H1 (cell line): ENCODE measurements around the gene AAMP. TPM values are rescaled to one million over a fixed set of nuclear protein-coding genes. Genes with fewer than 3 reads are reported as not detected.

Experiments
- CTCF ChIA-PET: fragments of 300-600 bp; sonication (Branson Sonifier 250); formaldehyde crosslinking; loops from one replicate; lab custom pipeline; 2021; ENCODE audit not compliant: partially characterized antibody; lab: Charles Lee
- POLR2A ChIA-PET: fragments of 300-600 bp; sonication (Branson Sonifier 250); formaldehyde crosslinking; loops from one replicate; lab custom pipeline; 2021; ENCODE audit warnings: inconsistent platforms; ENCODE audit not compliant: partially characterized antibody; lab: Charles Lee
- DNase-seq, 2 experiments: peaks; one replicate each; pipeline versions ENCODE4 v3.0.0 to v3.0.0-alpha.2; 2010 to 2022; ENCODE audit warnings: low spot score in 2 of 2, low read depth in 1 of 2, mixed read lengths in 1 of 2
- FAIRE-seq: peaks from 2 replicates; lab custom pipeline; 2011; peaks lifted over from hg19 to GRCh38; lab: Jason Lieb, UNC
- H2AFZ ChIP-seq: 2 replicates; pipeline ENCODE4 v1.8.1; 2012; ENCODE audit warnings: low read length, inconsistent platforms
- H2AK5ac ChIP-seq: 2 replicates; pipeline ENCODE4 v1.6.1; 2013; ENCODE audit warnings: low read depth, low read length
- H2BK120ac ChIP-seq: replicated peaks from 2 replicates; pipeline ENCODE3; 2013; ENCODE audit warnings: low read depth, low read length, inconsistent platforms
- H2BK12ac ChIP-seq: 2 replicates; pipeline ENCODE4 v1.6.1; 2013; ENCODE audit warnings: low read depth, low read length
- H2BK15ac ChIP-seq: 2 replicates; pipeline ENCODE4 v1.6.1; 2013; ENCODE audit warnings: low read length
- H2BK20ac ChIP-seq: 2 replicates; pipeline ENCODE4 v1.6.1; 2013; ENCODE audit warnings: low read length
- H2BK5ac ChIP-seq: 2 replicates; pipeline ENCODE4 v1.6.1; 2013; ENCODE audit warnings: low read depth, low read length
- H3K14ac ChIP-seq: 2 replicates; pipeline ENCODE4 v1.6.1; 2013; ENCODE audit warnings: inconsistent platforms; ENCODE audit not compliant: insufficient read length
- H3K18ac ChIP-seq: 2 replicates; pipeline ENCODE4 v1.6.1; 2013; ENCODE audit warnings: low read length; ENCODE audit errors: extremely low read depth
- H3K23ac ChIP-seq: 2 replicates; pipeline ENCODE4 v1.6.1; 2013; ENCODE audit warnings: inconsistent platforms; ENCODE audit not compliant: insufficient read length
- H3K23me2 ChIP-seq: 2 replicates; pipeline ENCODE4 v1.6.1; 2013; ENCODE audit warnings: low read depth, low read length
- H3K27ac ChIP-seq: 2 replicates; pipeline ENCODE4 v1.6.1; 2011; ENCODE audit warnings: low read depth, low read length, inconsistent platforms
- H3K27me3 ChIP-seq, 4 experiments: replicated peaks in 1 of 4; 1 replicate in 1 of 4; 2 replicates in 3 of 4; pipeline versions ENCODE4 v1.6.1 to v1.8.1; 2011 to 2013; ENCODE audit warnings: low read length in 3 of 4, mild to moderate bottlenecking in 3 of 4, inconsistent platforms in 2 of 4, mixed read lengths in 2 of 4, moderate library complexity in 1 of 4; ENCODE audit not compliant: control insufficient read depth in 3 of 4, insufficient read depth in 3 of 4; ENCODE audit errors: extremely low read depth in 1 of 4
- H3K36me3 ChIP-seq, 4 experiments: 2 replicates each; pipeline versions ENCODE4 v1.6.1 to v1.8.1; 2011 to 2013; ENCODE audit warnings: mild to moderate bottlenecking in 4 of 4, low read length in 3 of 4, moderate library complexity in 2 of 4, control low read depth in 1 of 4, inconsistent platforms in 1 of 4; ENCODE audit not compliant: insufficient read depth in 4 of 4, control insufficient read depth in 2 of 4
- H3K4ac ChIP-seq: replicated peaks from 2 replicates; pipeline ENCODE3; 2013; ENCODE audit warnings: low read length, low read depth, mixed read lengths, inconsistent platforms; ENCODE audit not compliant: insufficient read length
- H3K4me1 ChIP-seq, 4 experiments: replicated peaks in 1 of 4; 1 replicate in 1 of 4; 2 replicates in 3 of 4; pipeline versions ENCODE4 v1.6.1 to v1.8.1; 2011 to 2013; ENCODE audit warnings: low read length in 3 of 4, inconsistent platforms in 2 of 4, mixed read lengths in 1 of 4; ENCODE audit not compliant: insufficient read depth in 4 of 4, control insufficient read depth in 3 of 4
- H3K4me2 ChIP-seq, 2 experiments: 2 replicates each; pipeline versions ENCODE4 v1.6.1 to v1.8.1; 2011 to 2013; ENCODE audit warnings: low read depth in 2 of 2, low read length in 2 of 2, control low read depth in 1 of 2, inconsistent platforms in 1 of 2, mild to moderate bottlenecking in 1 of 2; ENCODE audit not compliant: insufficient read depth in 1 of 2
- H3K4me3 ChIP-seq, 4 experiments: fragments of 200-600, 300-600 bp in 1 of 4; sonication (generic), shearing (Covaris generic), sonication (Bioruptor Twin) in 1 of 4; 2 replicates each; pipeline versions ENCODE4 v1.5.1 to v1.8.1; 2011 to 2016; ENCODE audit warnings: low read length in 4 of 4, low read depth in 3 of 4, control low read depth in 2 of 4, inconsistent platforms in 2 of 4, mild to moderate bottlenecking in 2 of 4, mixed read lengths in 1 of 4, moderate library complexity in 1 of 4; ENCODE audit not compliant: insufficient read depth in 2 of 4; ENCODE audit errors: extremely low read depth in 1 of 4
- H3K56ac ChIP-seq: replicated peaks from 2 replicates; pipeline ENCODE3; 2013; ENCODE audit warnings: low read depth, mild to moderate bottlenecking, mixed read lengths, low read length, inconsistent platforms; ENCODE audit not compliant: insufficient read length
- H3K79me1 ChIP-seq: 2 replicates; pipeline ENCODE4 v1.6.1; 2013; ENCODE audit warnings: low read depth, low read length, control low read depth
- H3K79me2 ChIP-seq, 2 experiments: 2 replicates each; pipeline versions ENCODE4 v1.6.1 to v1.8.1; 2012 to 2013; ENCODE audit warnings: low read length in 2 of 2, mild to moderate bottlenecking in 2 of 2, inconsistent platforms in 1 of 2; ENCODE audit not compliant: insufficient read depth in 2 of 2, control insufficient read depth in 1 of 2
- H3K9ac ChIP-seq, 4 experiments: replicated peaks in 1 of 4; 1 replicate in 1 of 4; 2 replicates in 3 of 4; pipeline versions ENCODE4 v1.6.1 to v1.8.1; 2011 to 2013; ENCODE audit warnings: low read depth in 3 of 4, low read length in 3 of 4, control low read depth in 2 of 4, mild to moderate bottlenecking in 2 of 4, moderate library complexity in 2 of 4, inconsistent platforms in 1 of 4; ENCODE audit errors: extremely low read depth in 1 of 4
- H3K9me3 ChIP-seq, 2 experiments: 2 replicates each; pipeline versions ENCODE4 v1.6.1 to v1.8.1; 2012 to 2013; ENCODE audit warnings: mild to moderate bottlenecking in 2 of 2, moderate library complexity in 2 of 2, control low read depth in 1 of 2, inconsistent platforms in 1 of 2, low read depth in 1 of 2, low read length in 1 of 2, mixed read lengths in 1 of 2; ENCODE audit not compliant: insufficient read depth in 2 of 2
- H4K20me1 ChIP-seq, 2 experiments: replicated peaks in 1 of 2; 2 replicates each; pipeline versions ENCODE3 to v1.8.1; 2011 to 2013; ENCODE audit warnings: inconsistent platforms in 2 of 2, low read length in 2 of 2, mild to moderate bottlenecking in 1 of 2; ENCODE audit not compliant: insufficient read depth in 2 of 2, control insufficient read depth in 1 of 2
- H4K5ac ChIP-seq: 2 replicates; pipeline ENCODE4 v1.6.1; 2013; ENCODE audit warnings: low read length, low read depth, mixed read lengths, inconsistent platforms; ENCODE audit not compliant: insufficient read length
- H4K8ac ChIP-seq: 2 replicates; pipeline ENCODE4 v1.8.0; 2013; ENCODE audit warnings: mild to moderate bottlenecking, moderate library complexity, low read length, inconsistent platforms; ENCODE audit not compliant: insufficient read depth; ENCODE audit errors: extremely low read depth
- H4K91ac ChIP-seq: replicated peaks from 2 replicates; pipeline ENCODE3; 2013; ENCODE audit warnings: low read length, mixed read lengths, inconsistent platforms; ENCODE audit not compliant: insufficient read length
- ASH2L ChIP-seq: fragments of 200-600, 300-600 bp; sonication (generic); IDR thresholded peaks from one replicate; pipeline ENCODE4 v1.7.1; 2017; ENCODE audit warnings: low read length
- RXRA ChIP-seq: IDR thresholded peaks from 2 replicates; pipeline ENCODE4 v1.6.1; 2011; ENCODE audit warnings: low read depth, mild to moderate bottlenecking, low read length, moderate library complexity; ENCODE audit not compliant: insufficient read depth
- WGBS, 2 experiments: shearing (Covaris generic) in 1 of 2; methylation state at CpG; one replicate each; pipeline versions ENCODE4 v1.1.6 to v1.1.7; 2013 to 2015; ENCODE audit warnings: low lambda C conversion rate in 2 of 2, mixed read lengths in 2 of 2, inconsistent platforms in 1 of 2, low coverage in 1 of 2, missing lambda C conversion rate in 1 of 2; ENCODE audit not compliant: insufficient replicate concordance in 2 of 2, insufficient coverage in 1 of 2, insufficient read length in 1 of 2; ENCODE audit errors: extremely low coverage in 1 of 2, missing lambda C conversion rate in 1 of 2; 5-methylcytosine and 5-hydroxymethylcytosine counted together
- polyA plus RNA-seq, 7 experiments: library from polyadenylated mRNA; depleted of rRNA in 3 of 7; stranded (reverse) in 5 of 7; unstranded in 2 of 7; fragments of >200 nt in 5 of 7; fragments of 200-250 nt in 2 of 7; gene quantifications; 1 replicate in 5 of 7; 2 replicates in 1 of 7; 4 replicates in 1 of 7; pipeline versions ENCODE4 v1.2.1 to v1.2.3, GENCODE V29; 2011 to 2013; ENCODE audit warnings: missing spikeins in 2 of 7, mixed read lengths in 2 of 7
- total RNA-seq: library from RNA; stranded (reverse); fragmentation: NEBNext Ultra II Directional; extraction: Animal tissue kit (Norgen Biotek cat#: 25700); gene quantifications from 2 replicates; pipeline ENCODE4 v1.2.1, GENCODE V29; 2021

AAMP gene
- total and polyA plus RNA-seq, 2 of the 8 experiments (the other 6 are each of a cell fraction or from before 2014, with no cell fraction given): 119 to 125 TPM

GRCh38 chr2:218256612-218257350, 13.2 kb downstream of the AAMP start:
- no peak overlapping the region for H4K91ac ChIP-seq
- no peaks in the 10 kb centered on the region for H3K79me1 ChIP-seq
- no peak overlapping the region for H3K18ac ChIP-seq
- no peak overlapping the region for H3K23ac ChIP-seq
- H4K20me1 ChIP-seq: peaks cover 0 to 2% of the 10 kb centered on the region in 2 experiments
- DNase-seq (no peak), FAIRE-seq (no peak)
- no peak overlapping the region for H2AK5ac ChIP-seq
- H4K5ac ChIP-seq: no peak overlapping the region
- H3K79me2 ChIP-seq: no peaks in the 10 kb centered on the region
- no peak overlapping the region for H2BK20ac ChIP-seq
- H3K27ac ChIP-seq: no peak overlapping the region
- no peak overlapping the region for H2BK120ac ChIP-seq
- H3K36me3 ChIP-seq: peaks cover 17 to 42% (median 33%) of the 10 kb centered on the region in 4 experiments
- no peak overlapping the region for H3K4ac ChIP-seq
- no peak for TF ChIP-seq ASH2L
- TF ChIP-seq RXRA: no peak
- ChIA-PET CTCF (interaction anchor here (0.6 to 9.0 kb wide), 22 partner anchors 9 to 471 kb away, joined by 3 to 81 read pairs (median 4); partner anchors contain the start of genes AAMP and PNKD), POLR2A (interaction anchor here (1.3 to 2.9 kb wide), 5 partner anchors 10 to 40 kb away, joined by 3 to 12 read pairs (median 8); partner anchors contain the start of genes AAMP, ARPC2 and PNKD)
- H3K4me3 ChIP-seq: no peak overlapping the region
- H4K8ac ChIP-seq: no peak overlapping the region
- peaks cover 3 to 20% (median 14%) of the 10 kb centered on the region in 4 experiments for H3K4me1 ChIP-seq
- no peaks in the 10 kb centered on the region for H3K23me2 ChIP-seq
- H3K27me3 ChIP-seq: no peaks in the 10 kb centered on the region
- no peaks in the 10 kb centered on the region for H3K9me3 ChIP-seq
- H3K56ac ChIP-seq: no peak overlapping the region
- 94% methylated on average over 13 of the region's 13 CpGs; no CpG with 5 or more reads in 1 of the 2 experiments for WGBS, 2 experiments
- no peak overlapping the region for H2BK5ac ChIP-seq
- no peak overlapping the region for H2BK12ac ChIP-seq
- H3K9ac ChIP-seq: no peak overlapping the region
- no peak overlapping the region for H2BK15ac ChIP-seq
- H2AFZ ChIP-seq: no peak overlapping the region
- no peak overlapping the region for H3K14ac ChIP-seq
- no peak overlapping the region for H3K4me2 ChIP-seq
